Measurements from ENCODE around the gene ADAMTS17.

Gene ADAMTS17, protein sequence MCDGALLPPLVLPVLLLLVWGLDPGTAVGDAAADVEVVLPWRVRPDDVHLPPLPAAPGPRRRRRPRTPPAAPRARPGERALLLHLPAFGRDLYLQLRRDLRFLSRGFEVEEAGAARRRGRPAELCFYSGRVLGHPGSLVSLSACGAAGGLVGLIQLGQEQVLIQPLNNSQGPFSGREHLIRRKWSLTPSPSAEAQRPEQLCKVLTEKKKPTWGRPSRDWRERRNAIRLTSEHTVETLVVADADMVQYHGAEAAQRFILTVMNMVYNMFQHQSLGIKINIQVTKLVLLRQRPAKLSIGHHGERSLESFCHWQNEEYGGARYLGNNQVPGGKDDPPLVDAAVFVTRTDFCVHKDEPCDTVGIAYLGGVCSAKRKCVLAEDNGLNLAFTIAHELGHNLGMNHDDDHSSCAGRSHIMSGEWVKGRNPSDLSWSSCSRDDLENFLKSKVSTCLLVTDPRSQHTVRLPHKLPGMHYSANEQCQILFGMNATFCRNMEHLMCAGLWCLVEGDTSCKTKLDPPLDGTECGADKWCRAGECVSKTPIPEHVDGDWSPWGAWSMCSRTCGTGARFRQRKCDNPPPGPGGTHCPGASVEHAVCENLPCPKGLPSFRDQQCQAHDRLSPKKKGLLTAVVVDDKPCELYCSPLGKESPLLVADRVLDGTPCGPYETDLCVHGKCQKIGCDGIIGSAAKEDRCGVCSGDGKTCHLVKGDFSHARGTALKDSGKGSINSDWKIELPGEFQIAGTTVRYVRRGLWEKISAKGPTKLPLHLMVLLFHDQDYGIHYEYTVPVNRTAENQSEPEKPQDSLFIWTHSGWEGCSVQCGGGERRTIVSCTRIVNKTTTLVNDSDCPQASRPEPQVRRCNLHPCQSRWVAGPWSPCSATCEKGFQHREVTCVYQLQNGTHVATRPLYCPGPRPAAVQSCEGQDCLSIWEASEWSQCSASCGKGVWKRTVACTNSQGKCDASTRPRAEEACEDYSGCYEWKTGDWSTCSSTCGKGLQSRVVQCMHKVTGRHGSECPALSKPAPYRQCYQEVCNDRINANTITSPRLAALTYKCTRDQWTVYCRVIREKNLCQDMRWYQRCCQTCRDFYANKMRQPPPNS

DNA sequence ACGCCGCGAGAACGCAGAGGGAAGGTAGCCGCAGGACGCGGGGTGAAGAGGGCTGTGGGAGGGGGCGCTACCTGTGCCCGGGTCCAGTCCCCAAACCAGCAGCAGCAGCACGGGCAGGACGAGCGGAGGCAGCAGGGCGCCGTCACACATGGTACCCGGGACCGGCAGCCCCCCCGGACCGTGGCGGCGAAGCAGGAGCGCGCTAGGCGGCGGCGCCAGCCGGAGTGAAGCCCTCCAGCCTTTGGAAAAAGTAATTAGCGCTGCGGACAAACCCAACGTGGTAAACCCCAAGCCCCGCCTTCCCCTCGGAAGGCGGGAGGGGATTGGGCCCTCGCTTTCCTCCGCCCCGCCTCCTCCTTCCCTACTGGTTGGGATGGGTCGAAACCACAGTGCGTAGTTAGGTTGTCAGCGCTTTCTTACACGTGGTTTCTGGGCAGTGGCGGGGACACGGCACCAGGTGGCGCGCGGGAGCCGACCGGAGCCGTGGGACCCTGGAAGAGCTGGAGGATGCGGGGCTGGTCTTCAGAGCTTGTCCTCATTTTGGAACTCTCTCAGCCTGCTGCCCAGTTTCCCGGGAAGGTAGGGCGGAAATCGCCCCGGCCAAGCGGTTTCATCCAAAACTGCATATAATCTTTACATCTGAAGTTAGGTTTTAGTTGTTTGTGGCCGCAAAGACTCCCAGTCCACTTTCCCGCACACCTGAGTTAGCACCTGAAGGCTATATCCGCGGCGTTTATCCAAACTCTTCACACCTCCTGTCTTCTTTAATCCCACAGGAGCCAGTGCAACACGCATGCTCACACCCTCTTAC, at the start of gene ADAMTS17:
Gene ADAMTS17 (minus strand): TSS at position 226 of the 811 bp plus-strand sequence. CDS start 76 bp downstream, at position 150.
- DNase-seq: peak; percentile 97

DNA sequence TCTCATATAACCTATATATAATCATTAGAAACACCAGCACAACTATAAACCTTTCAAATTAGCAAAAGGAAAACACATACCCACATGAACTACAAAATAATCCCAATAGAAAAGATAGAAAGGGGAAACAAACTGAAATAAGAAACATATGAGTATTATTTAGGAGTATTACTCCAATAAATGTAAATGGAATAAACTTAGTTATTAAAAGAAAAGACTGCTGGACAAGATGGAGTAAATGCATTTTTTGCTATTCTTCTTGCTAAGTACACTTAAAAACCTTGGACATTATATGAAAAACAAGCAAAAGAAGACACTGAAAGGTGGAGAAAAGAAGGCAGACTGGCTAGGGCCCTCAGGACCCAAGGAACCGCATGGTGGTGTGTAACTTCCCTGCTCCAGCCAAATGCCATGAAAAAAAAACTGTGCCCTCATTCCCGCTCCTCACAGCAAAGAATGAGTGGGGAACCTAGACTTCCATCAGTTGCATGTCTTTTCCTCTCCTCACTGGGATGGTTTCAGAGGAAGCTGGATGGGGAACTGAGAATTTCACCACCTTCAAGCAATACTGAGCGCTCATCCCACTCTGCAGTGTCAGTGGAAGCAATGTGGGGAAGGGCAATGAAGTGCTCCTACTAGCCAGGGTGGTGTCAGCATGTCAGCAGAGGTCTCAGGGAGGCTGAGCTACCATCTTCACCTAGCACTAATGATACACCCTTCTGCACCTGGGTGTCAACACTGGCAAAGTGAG, 43.7 kb upstream of the ADAMTS17 start:
- DNase-seq: no peak

DNA sequence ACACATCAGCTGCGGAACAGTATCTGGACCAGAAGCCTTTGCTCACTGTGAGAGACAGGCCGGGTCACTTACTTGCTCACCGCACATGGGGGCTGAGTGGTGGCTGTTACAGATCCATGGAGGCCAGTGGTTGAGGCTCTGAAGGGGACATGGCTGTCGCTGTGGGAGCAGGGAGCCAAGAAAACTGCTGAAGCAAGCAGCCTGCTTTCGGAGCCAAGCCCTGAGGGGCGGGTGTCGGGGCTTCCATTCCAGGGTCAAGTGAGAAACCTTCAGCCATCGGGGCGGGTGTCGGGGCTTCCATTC, 42.3 kb upstream of the ADAMTS17 start:
- no peak for DNase-seq

DNA sequence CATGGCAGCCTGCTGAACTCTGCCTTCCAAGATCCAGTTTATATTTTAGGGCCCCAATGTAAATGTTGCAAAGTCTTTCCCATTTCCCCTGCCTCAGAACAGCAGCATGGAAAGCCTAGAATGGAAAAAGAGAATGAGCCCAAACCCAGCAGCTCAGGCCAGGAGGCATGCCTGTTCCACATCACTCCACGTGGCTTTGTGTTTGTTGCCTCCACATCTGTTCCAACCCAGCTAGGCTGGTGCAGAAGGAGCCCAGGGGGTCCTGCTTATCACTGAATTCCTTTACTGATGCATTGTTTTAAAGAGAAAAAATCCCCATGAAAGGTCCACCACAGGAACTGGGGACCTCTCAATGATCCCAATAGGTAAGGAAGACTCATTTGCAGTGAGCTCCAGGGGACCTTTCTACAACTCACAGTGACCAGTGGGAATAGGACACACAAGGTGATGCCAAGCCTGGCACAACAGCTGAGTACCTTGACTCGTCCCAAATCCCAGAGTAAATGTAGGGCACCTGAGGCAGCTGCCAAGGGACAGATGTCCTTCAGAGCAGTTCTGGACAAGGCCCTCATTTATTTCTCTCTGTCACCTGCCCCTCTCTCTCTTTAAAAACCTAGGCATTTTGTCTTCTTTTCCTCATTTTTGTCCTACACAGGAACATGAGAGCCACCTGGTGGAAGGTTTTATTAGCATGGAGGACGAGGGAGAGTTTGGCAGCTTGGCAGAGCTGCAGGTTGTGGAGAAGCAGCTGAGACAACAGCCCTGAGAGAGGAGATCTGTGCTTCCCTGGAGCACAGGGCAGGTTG, 41.7 kb upstream of the ADAMTS17 start:
- peak; percentile 26 for DNase-seq

DNA sequence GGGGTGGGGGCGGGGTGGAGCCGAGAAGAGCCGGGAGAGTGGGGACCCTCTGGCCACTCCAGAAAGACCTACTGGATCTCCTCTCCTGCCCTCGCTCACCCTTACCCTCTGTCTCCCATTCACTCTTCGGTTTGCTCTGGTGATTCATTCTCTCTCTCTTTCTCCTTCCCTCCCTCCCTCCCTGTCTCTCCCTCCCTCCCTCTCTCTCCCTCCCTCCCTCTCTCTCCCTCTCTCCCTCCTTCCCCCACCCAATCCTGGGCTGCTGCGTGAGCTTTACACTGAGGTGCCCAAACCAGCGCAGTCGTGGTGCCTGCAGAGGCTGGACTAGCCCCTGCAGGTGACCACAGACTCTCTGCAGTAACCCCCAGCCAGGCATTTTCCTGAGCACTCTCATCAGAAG, 32.2 kb upstream of the ADAMTS17 start:
- DNase-seq: no peak

DNA sequence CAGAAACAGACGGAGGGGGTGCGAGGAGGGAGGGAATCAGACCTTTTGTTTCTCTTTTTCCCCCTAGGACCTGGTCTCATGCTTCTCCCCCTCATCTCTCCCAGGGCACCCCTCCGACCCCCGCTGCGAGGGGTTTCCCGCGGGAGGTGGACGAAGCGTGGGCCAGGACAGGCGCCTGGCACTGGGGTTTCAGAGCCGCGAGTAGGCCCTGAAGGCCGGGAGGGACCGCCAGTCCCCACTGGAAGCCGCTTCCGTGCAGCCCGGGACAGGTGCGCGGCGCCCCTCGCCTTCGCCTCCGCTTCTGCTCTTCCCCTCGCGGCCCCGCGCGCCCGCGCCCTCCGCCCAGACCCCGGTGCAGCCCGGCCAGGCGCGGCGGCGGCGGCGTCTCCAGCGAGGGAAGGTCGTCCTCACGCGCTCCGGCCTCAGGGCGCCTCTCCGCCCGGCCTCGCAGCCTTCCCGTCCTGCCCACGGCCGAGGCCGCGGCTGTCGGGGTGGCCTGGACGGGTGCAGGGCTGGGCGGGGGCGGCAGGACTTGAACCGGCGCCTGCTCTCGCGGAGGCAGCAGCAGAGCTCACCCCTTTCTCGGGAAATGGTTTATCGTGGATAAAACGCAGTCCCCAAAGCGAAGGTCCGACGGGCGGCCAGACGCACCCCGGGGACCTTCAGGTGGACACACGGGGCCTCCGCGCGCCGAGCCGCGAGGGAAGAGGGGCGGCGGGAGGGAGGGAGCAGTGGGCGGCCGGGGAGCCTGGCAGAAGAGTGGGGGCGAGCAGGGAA, 31.5 kb upstream of the ADAMTS17 start:
- no peak for DNase-seq

DNA sequence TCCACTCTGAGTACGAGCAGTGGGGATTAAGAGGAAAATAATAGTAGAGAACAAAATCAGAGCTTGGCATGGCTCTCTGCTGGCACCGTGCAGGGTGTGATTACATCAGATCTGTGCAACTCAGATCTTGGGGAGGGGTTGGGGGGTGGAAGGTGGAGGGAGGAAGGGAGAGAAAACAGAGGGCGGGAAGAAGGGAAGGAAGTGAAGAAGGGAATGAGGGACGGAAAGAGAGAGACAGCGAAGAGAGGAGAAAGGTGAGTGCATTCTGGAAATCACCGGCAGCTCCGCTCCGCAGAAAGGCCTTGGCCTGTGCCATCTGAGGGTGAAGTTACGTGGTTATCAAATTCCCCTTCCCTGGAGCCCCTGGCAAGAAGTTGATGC, 31.0 kb upstream of the ADAMTS17 start:
- DNase-seq: no peak

DNA sequence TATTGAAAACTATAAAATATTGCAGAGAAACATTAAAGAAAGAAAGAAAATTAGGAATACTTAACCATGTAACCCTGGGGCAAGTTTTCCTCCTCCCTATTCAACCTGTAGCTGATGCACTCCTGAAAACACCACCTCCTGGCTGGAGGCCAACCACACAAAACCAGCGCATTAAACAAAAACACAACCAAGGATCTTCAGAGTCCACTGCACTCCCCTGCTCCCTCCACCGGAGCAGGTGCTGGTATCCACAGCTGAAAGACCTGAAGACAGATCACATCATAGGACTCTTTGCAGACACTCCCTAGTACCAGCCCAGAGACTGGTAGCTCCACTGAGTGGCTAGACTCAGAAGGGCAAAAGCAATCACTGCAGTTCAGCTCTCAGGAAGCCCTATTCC, 13.6 kb upstream of the ADAMTS17 start:
- no peak for DNase-seq

DNA sequence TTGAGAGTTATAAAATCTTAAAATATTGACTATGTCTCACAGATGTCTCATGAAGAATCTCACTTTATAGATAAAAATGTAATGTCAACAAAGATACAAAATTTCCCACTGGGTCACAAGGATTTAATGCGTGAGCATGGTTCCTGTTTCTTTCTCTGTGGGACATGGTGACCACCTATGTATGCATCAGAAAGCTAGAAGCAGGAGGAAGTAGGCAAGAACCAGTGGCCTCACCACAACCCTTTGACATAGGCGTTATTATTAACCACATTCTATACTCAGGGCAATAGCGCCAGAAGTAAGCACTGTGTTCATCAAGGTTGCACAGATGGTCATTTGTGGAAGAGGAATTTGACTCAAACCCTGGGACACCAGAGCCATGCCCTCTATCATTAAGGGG, 11.7 kb upstream of the ADAMTS17 start:
- DNase-seq: no peak

DNA sequence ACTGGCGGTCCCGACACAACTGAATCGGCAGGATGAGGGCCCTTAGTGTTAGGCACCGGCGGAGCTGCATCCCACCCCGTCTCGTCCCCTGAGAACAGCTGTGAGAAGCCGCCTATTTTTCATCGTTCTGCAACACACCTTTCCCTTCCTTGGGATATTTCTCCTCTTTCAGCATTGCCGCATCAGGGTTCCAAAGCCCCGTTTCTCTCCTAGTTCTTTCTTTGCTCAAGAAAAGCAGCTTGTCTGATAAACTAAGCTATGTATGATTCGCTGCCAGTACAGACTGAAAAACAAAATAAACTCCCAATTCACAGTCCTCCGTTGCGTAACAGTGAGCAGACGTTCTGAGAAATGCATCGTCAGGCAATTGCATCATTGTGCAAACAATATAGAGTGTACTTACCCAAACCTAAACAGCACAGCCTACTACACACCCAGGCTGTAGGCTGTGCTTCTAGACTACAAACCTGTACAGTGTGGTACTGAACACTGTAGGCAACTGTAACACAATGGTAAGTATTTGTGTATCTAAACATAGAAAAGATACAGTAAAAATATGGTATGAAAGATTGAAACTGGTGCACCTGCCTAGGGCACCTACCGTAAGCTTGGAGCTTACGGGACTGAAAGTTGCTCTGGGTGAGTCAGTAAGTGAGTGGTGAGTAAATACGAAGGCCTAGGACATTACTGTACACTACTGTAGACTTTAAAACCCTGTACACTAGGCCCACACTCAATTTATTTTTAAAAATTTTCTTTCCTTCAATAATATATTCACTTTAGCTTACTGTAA, 8.9 kb upstream of the ADAMTS17 start:
- no peak for DNase-seq

DNA sequence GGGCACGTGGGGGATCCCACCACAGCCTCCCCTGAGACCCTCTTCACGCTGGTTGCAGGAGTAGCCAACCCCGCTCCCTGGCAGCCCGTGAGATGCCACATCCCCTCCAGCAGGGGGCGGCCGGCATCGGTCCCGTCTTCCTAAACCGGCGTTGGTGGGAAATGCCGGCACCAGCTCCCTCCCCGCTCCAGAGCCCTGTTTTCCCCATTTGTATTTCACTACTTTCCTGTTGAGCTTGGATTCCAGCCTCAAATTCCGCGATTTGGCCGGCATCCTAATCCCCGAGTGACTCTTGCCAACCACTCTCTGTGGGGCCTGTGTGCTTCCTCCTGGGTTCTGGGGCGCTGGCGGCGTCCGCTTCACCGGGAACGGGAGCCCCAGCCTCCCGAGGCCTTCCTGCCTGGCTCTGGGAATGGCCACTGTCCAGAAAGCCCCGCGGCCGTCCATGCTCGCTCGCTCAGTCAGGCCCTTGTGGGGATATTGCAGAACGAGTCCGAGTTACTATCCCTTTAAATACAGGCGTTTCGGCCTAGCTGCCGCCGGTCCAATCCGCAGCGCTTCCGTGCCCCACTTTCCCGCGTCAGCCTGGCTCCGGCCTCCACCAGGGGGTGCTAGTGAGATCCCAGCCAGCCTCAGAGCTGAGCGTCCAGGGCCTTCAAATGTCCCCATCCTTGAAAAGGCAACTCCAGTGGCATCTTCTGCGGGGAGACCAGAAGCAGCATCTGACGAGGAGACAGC, 8.1 kb upstream of the ADAMTS17 start:
- DNase-seq: peak; percentile 89

DNA sequence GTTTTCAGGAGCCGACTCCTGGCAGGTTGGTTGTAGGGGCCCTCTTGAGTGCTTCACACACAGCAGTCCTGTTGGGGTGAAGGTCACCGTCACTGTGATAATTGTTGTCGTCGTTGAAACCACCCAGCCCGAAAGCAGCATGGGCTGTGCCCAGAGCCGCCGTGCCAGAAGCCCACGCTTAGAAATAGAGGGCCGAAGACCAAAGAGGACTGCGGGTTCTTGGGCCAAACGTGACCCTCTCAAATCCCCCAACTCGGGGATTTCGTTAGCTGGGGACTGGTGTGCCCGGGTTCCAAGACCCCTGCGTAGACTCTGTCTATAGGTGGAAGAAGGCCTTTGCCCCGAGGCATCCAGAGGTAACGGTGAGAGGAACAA, 7.5 kb upstream of the ADAMTS17 start:
- DNase-seq: no peak

DNA sequence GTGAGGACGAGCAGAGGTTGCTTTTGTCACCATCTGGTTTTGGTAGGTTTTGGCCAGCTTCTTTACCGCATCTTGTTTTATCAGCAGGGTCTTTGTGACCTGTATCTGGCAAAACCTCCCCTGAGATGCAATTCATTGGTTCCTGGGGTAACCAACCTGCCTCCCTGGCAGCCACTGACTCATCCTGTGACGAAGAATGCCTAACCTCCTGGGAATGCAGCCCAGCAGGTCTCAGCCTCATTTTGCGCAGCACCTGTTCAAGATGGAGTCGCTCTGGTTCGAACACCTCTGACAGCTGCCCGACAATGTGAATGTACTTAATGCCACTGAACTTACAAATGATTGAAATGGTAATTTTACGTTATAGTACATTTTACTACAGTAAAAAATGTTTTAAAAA, 6.8 kb upstream of the ADAMTS17 start:
- no peak for DNase-seq

DNA sequence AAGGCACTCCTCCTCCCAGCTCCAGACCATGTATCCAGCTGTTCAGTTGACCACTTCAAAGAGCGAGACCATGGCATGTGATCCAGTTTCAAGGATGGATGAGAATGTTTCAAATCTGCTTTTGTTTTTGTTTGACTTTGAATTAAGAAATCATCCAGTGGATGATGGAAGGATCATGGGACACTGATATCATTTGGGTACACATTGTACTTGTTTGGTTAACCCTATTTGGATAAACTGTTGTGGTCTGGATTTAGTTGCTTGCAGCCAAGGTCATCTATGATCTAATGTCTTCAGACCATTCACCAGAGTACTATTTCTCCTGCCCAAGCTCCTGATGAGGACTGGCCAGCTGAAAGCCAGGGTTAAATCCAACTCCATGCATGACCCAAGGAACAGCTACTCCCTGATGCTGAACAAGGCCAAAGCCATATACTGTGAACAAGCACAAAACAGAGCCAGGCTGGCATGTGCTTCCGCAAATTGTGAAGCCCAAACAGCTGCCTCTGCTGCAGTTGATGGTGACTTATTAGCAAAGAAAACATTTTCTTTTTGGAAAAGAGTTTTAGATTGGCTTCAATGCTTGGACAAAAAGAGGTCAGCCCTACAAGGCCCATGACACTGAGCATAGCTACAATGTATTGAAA, 5.2 kb upstream of the ADAMTS17 start:
- no peak for DNase-seq

DNA sequence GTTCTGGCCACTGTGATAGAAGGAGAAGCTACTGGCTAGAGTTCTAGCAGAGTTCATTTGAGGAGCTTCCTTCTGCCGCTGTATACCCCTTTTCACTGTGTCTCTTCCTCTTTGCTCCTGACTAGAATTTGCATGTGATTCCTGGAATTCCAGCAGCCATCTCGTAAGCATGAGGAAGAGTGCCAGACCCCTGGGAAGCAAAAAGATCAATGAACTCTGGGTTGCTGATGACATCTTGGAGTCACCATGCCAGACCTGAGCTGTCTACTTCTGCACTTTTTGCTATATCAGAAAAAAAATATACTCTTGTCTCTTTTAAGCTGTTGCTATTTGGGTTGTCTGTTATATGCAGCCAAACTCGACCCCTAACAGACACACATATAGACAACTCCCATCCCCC, 3.7 kb upstream of the ADAMTS17 start:
- no peak for DNase-seq

DNA sequence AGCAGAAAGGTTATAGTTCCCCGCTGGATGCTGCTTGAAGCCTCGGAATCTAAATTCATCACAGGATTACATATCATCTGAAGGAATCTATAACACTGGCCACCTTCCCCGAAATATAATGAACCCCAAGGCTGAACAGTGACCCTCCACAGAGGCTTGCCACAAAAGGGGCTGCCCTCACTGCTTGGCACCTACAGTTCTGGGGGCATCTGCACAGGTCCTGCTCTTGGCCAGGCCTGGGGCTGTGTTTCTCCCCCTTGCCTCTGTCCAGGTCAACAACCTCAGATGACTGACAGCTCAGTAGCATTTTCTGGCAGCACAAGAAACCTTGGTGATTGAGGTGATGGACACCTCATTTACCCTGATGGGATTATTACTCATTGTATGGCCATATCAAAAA, 1.5 kb upstream of the ADAMTS17 start:
- DNase-seq: no peak

DNA sequence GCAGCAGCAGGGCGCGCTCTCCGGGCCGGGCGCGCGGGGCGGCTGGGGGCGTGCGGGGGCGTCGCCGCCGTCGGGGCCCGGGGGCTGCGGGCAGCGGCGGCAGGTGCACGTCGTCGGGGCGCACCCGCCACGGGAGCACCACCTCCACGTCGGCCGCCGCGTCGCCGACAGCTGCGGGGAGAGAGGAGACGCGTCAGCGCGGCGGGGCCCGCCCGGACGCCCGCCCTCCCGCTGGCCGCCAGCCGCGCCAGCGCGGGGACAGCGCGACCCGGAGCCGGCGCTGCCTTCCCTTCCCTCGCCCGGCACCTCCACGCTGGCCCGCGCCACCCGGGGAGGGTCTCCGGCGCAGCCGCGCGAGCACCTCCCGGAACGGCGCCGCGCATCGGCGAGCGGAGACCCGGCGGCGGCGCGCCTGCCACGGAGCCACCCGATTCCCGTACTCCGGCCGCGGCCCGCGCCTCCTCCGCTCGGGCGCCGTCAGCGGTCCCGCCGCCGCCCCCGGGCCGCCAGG, 481 bp downstream of the ADAMTS17 start:
- no peak for DNase-seq

DNA sequence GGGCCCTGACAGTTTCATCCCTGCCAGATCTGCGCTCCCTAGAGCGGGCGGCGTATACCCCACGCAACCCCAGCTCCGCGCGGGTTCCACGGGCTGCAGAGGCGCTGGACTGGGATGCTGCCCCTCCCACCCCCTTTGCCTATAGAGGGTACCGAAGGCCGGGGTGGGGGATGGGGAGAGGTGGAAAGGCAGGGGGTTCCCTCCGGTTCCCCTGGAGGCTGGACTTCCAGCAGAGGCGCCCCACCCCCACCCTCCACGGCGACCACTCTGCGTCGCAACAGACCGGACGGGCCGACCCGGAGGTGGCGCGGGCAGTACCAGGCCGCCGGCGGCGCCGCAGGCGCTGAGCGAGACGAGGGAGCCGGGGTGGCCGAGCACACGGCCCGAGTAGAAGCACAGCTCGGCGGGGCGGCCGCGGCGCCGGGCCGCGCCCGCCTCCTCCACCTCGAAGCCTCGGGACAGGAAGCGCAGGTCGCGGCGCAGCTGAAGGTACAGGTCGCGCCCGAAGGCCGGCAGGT, 995 bp downstream of the ADAMTS17 start:
- peak; percentile 53 for DNase-seq
